Measurements from ENCODE around the gene GMPR2. TPM values are rescaled to one million over a fixed set of nuclear protein-coding genes. Genes with fewer than 3 reads are reported as not detected.
A peak's percentile ranks its signal among the peaks of the same experiment; 100 is the strongest.

GMPR2 gene
- total and polyA plus RNA-seq, 2 of the 13 experiments (the other 11 are each of a cell fraction or from before 2014, with no cell fraction given), result 210 to 273 TPM

GRCh38 chr14:24213866-24214662, 18.7 kb upstream of the GMPR2 start:
- in situ Hi-C loops (cut with HindIII; ENCODE audit: extremely low pct_ligation_motif_present, low pct_unique_long_range_greater_than_20kb) (no loop called here), intact Hi-C loops (cut with micrococcal nuclease; ENCODE audit: unreplicated experiment) (loop anchor here (1.0 kb wide), 3 partner anchors 18 to 73 kb away; partner anchors contain the start of genes EMC9 and IRF9)
- Histone ChIP-seq H3K9ac (ENCODE audit: insufficient read depth, low read depth, low read length) (peak overlapping the region; percentile 94), H3K27me3 (ENCODE audit: control insufficient read depth in 1 of 2, insufficient read depth in 2 of 2, low read length in 2 of 2) (no peaks in the 10 kb centered on the region; a peak in 1 of 5 replicates), H3K9me3 (ENCODE audit: low read length) (no peaks in the 10 kb centered on the region), H3K4me3 (replicated peaks in 1 of 3; ENCODE audit: insufficient read depth in 1 of 3, low read depth in 2 of 3, low read length in 3 of 3) (peak overlapping the region; percentile 71 to 98 (median 87)), H3K4me2 (ENCODE audit: low read depth, low read length) (peak overlapping the region; percentile 93), H3K27ac (ENCODE audit: extremely low read length, insufficient read depth, low read length) (peak overlapping the region; percentile 85), H3K36me3 (replicated peaks in 1 of 2; ENCODE audit: control insufficient read depth in 1 of 2, insufficient read depth in 2 of 2, low read length in 2 of 2) (peaks cover 20 to 35% of the 10 kb centered on the region in 2 experiments), H4K20me1 (ENCODE audit: insufficient read depth, low read length) (no peaks in the 10 kb centered on the region), H2AFZ (ENCODE audit: low read length) (peak overlapping the region; percentile 12), H3K79me2 (ENCODE audit: insufficient read depth, low read length) (peaks cover 3% of the 10 kb centered on the region), H3K4me1 (ENCODE audit: insufficient read depth, low read length) (peaks cover 39% of the 10 kb centered on the region)
- ChIA-PET POLR2A (interaction anchor here (0.7 to 8.1 kb wide), 49 partner anchors 9 to 1236 kb away, joined by 3 to 230 read pairs (median 8); partner anchors contain the start of genes CBLN3, CIDEB, DCAF11 and DHRS1), CTCF (ENCODE audit: low intra/inter-chr PET ratio, low total read pairs) (interaction anchor here (1.3 to 2.1 kb wide), 2 partner anchors 83 to 85 kb away, joined by 4 to 9 read pairs; partner anchors contain the start of genes DHRS1 and NOP9)
- ATAC-seq (no peak), FAIRE-seq (no peak), DNase-seq (ENCODE audit: low spot score) (peak; percentile 42)
- 86% methylated on average over 7 of the region's 7 CpGs for WGBS (ENCODE audit: low lambda C conversion rate)
- BruUV-seq (replicated peaks), result TSS peak; percentile 95
- TF ChIP-seq CREB3 (CRISPR knock-in tag; IDR thresholded peaks at IDR 0.05) (0 out of 2 replicates have a peak, but pooled peaks have one; percentile 0), ZNF646 (CRISPR knock-in tag; IDR thresholded peaks at IDR 0.05) (peak; percentile 56; the same call in 1 of the 2 replicates), ZSCAN12 (CRISPR knock-in tag; IDR thresholded peaks at IDR 0.05) (0 out of 2 replicates have a peak, but pooled peaks have one; percentile 37), JUND (CRISPR knock-in tag; IDR thresholded peaks at IDR 0.05) (0 out of 2 replicates have a peak, but pooled peaks have one; percentile 1), ZNF7 (CRISPR knock-in tag; IDR thresholded peaks at IDR 0.05) (0 out of 2 replicates have a peak, but pooled peaks have one; percentile 46), ZBTB26 (CRISPR knock-in tag; IDR thresholded peaks at IDR 0.05; ENCODE audit: borderline replicate concordance) (0 out of 2 replicates have a peak, but pooled peaks have one; percentile 0), DBP (CRISPR knock-in tag; IDR thresholded peaks at IDR 0.05; ENCODE audit: not compliant biosample characterization) (peak; percentile 4), ZNF75D (CRISPR knock-in tag; IDR thresholded peaks at IDR 0.05; ENCODE audit: borderline replicate concordance) (peak; percentile 85; the same call in 1 of the 2 replicates), RXRA (CRISPR knock-in tag; IDR thresholded peaks at IDR 0.05) (no peak), CTCF (CRISPR knock-in tag; IDR thresholded peaks at IDR 0.05) (peak; percentile 13; the same call in 1 of the 2 replicates)
